Stimulated activated CD4-positive, alpha-beta T cell treated with anti-CD3 and anti-CD28 coated beads, Interleukin-1b, Interleukin-23, amount 100 ng/mL, for 1 hour (primary cell): ENCODE data around the gene DCST2.
A peak's percentile ranks its signal among the peaks of the same experiment; 100 is the strongest.

Experiments used
- DNase-seq, 2 donors: peaks; one replicate each; pipeline ENCODE4 v3.0.0-alpha.2; 2020; ENCODE audit warnings: low read depth in 2 of 2

The DCST2 gene

DNA sequence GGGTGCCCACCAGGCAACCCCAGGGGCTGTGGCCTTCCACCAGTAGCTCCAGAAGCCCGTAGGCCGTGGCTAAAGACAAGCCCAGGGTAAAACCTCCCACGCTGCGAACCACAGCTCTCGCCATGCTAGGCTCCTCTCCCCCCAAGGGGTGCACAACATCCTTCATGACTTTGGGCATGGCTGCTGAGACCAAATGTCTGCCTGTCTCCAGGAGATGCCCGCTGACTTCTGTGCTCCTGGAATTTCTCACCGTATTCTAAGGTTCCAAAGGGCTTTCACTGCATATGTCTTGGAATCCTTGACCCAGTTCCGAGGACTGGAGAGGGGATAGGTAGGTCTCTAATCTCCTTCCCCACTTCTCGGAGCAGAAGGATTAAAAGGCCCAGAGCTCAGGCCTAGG is at the start of gene DCST2, which contains the start of gene DCST1:
TSS of gene DCST2 (minus strand) at position 258 of the 400 bp plus-strand sequence. CDS start at position 178, 80 bp downstream.
TSS of gene DCST1 (plus strand) at position 301 of the 400 bp plus-strand sequence. CDS start 213 bp downstream, outside the sequence.
- no peak for DNase-seq

DNA sequence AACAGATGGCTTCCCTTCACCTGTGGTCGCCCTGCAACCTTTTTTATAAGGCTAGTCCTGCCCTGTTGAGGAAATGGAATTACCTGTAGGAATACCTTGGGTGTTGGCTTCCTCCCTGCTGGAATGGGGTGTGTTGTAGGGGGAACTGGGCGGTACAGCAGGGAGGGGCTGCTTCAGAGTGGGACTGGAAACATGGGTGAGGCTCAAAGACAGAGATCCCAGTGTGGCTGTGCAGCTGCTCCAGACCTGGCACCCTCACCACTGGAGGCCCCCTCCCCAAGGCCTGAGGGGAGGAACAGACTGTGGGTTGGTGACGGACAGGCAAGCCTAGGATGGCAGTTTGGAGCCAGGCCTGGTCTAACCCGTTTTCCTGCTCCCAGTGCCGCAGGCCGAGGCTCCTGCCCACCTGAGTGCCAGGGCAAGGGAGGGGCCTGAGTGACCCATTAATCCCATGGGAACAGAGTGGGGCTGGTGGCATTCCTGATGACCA is 49.5 kb upstream of the DCST2 start:
- no peak for DNase-seq

DNA sequence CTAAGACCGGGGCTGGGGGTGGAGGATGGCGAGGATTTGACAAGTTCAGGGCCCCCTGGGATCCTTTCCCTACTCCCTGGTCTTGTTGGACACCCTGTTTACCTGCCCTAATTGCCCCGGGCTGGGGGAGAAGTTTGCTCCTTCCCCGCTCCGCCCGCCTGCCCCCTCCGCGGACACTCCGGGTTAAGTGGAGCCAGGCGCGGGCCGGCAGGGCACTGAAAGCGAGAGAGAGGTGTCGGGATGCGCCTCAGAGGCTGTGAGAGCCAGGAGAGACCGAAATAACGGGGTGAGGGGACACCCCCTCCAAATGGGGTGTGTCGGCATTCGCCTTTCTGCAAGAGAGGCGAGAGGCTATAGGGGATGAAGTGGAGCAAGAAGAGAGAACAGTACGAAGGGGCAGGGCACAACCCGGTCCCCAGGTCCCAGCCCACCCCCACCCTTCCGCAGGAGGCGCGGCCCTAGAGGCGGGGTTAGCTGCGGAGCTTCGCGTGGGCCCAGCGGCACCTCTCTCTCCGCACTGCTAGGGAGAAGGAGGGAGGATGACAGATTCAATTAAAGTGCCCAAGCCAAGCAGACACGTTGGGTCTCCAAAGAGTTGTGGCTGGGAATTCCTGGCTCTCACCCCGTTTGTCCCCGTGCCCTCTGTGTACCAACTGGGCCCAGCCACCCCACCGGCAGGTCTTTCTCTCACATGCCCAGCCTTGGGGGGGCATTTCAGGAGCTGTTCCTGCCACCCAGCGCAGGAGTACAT is 48.9 kb upstream of the DCST2 start:
- no peak for DNase-seq

DNA sequence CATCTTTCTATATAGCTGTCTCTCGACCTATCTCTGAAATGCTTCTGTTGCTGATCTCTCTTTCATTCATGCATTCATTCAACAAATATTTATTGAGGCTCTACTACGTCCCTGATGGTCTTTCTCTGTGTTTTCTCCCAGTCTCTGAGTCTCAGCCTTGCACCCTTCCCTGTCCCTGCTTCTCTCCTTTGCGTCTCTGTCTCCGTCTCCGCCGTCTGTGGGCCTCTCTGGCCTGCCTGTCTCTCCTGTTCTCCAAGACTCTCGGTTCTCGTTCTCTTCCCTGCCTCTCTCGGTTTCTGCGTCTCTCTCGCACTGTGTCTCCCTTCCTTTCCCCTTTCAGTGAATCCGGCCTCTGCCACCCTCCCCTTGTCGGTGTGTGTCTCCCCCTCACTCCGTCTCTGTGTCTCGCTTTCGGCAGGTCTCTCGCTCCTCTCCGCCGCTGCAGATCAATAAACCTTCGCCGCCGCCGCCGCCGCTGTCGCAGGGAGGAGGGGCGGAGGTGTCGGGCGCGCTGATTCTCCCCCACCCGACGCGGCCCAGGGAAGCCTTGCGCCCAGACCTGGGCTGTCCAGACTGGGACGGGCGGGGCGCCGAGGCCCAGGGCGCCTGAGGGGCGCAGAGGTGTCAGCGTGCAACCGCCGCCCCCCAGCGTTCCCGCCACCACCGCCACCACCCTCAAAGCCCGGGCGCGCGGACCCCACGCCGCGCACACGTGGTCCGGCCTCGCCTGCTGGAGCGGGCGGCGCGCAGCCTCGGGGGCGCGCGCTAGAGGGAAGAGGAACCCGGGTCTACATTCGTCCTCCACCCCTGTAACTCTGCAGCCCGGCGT is 48.1 kb upstream of the DCST2 start:
- DNase-seq = no peak

DNA sequence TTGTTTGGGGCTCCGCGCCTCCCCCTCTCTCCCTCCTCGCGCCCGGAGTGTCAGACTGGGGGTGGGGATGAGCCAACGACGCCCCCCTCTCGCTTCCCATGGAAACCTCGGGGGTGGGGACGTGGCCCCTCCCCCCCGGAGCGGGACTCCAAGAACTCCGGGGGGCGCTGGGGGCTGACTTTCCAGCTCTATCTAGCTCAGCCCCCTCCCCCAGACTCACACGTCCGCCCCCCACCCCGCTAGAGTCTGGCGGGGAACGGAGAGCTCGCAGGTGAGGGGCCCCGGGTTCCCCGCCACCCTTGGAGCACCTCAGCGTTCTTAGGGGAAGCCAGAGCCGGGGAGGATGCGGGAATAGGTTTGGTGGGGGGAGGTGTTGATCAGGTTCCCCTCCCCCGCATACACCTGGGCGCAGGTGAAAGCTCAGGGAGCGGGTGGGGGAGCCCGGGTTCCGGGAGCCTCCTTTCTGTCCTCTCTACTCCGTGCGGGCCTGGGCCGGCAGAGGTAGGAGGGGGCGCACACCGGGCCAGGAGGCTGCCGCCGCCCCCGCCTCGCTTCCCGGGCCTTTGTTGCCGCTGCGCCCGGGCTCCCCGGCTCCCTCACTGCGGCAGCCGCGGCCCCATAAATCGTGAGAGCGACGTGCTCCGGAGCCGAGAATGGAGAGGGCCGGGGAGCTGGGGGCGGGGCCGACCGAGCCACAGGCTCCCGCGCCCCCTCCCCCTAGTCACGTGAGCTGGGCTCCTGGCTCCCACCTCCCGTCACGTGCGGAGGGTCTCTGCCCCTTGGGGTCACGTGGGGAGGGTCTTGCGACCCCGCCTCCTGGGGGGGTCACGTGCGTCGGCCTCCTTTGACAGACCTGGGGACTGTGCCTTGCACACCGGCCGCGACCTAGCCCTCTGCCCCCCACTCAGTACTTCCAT is 47.0 kb upstream of the DCST2 start:
- DNase-seq = no peak

DNA sequence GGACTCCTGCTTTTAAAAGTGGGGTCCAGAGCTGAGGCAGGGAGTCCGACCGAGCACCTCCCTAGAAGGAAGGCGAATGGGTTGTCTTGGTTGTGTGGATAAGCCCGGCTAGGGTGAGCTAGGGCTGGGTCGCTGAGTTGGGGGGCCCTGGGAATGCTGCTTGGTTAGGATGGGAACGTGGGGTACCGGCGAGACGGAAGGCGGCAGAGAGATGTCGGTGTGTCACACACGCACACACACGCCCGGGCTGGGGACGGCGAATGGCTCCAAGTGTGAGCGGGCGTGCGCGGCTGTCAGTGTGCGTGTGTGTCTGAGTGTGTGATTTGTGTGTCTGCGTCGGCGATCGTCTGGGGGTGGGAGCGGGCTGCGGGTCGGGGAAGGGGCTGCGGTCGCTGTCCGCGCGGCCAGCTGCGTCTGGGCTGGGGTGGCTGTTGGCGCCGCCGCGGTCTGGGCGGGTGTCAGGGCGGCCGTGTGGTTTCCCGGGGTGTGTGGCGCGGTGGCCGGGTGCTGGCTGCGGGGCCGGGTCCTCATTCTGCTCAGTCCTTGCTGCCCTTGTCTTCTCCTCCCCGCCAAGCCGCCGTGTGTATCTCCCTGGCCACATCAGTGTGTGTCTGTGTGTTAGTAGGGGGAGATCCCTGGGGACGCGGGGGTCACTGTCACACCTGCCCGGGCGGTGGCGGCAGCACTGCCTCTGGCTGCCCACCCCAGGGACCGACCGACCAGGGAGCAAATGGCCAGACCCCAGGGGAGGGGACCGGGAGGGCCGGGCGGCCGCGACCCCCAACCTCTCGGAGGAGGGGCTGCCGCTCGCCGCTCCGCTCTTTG is 46.1 kb upstream of the DCST2 start:
- DNase-seq = no peak

DNA sequence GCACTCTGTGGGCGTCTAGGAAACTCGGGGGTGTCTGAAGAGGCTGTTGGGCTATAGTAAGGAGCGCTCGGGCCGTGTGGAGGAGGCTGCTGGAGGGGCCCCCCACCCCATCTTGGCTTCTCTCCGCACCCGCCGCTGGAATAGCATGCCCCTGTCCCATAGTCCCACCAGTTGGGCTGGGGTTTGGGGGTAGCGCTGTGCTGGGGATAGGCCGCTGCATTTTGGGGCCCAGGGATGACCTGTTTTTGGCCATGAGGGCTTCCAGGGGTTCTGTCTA is 45.6 kb upstream of the DCST2 start:
- DNase-seq = no peak

DNA sequence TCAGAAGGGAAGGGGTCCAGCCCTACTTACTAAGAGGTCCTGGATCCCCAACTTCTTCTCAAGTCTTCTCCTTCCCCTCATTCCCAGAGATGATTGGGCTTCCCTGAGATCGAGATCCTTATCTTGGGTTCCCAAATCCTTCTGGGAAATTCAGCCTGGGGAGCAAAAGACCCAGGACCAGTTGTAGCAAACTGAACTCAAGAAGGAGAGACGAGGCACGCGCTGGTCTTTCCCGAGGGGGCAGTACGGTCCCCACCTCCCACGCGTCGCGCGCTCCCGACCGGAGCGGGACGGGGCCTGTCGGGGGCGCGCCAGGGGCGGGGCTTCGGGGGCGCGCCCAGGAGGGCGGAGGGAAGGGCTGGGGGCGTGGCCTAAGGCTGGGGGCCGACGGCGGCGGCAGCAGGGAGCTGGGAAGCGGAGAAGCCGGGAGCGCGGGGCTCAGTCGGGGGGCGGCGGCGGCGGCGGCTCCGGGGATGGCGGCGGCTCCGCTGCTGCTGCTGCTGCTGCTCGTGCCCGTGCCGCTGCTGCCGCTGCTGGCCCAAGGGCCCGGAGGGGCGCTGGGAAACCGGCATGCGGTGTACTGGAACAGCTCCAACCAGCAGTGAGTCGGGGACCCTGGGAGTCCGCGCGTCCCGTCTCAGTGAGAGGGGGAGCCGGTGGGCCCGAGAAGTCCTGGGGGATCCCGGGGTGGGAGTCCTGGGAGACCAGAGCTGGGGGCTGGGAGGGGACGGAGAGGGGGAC is 45.1 kb upstream of the DCST2 start, which contains the start of gene EFNA3:
TSS of gene EFNA3 (plus strand) at position 369 of the 741 bp plus-strand sequence. CDS start at position 474, 105 bp downstream.
- DNase-seq = peak in 1 of 2 donors; percentile 49

DNA sequence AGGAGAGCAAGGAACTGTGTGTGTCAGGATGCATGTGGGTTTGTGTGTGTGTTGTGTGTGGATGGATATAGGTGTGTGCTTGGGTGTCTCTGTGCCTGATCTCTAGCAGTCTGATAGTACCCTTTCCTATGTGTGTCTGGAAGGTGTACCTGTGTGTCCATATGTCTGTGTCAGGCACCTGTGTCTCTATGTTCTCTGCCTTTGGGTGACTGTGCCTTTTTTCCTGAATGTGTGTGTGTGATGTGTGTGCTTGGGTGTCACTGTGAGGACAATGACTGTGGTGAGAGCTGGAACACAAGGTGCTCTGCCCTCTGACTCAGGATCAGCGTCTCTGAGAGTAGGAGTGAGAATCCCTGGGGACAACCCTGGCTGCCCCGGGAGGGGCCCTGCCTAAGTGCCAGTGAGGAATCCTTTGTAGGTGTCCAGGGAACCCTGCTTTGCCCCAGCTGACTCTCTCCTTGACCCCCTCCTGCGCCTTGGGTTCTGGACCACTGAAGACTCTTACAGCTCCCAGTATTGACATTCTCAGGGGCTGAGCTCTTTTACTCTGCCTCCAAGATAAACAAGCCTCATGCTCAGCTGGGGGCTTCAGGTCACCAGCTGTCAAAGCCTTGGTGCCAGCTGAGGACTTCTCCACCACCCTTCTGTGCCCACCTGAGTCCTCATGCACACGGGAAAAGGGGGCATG is 44.3 kb upstream of the DCST2 start:
- no peak for DNase-seq

DNA sequence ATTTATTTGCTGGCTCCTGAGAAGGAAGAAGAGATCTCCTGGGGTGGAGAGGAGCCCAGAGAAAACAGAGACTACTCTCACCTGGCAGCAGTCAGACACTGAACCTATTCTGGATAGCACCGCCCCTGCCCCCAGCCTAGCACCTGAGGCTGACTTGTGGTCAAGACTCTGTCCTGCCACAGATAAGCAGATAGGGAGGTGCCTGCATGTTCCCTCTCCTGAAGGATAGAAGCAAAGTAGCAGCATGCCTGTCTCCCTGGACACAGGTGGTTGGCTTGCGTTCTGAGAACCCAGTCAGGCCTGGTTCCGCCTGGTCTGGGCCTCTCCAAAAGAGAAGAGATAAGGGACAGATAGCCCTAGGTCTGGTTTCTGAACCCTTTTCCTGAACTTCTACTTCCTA is 43.8 kb upstream of the DCST2 start:
- DNase-seq = no peak

DNA sequence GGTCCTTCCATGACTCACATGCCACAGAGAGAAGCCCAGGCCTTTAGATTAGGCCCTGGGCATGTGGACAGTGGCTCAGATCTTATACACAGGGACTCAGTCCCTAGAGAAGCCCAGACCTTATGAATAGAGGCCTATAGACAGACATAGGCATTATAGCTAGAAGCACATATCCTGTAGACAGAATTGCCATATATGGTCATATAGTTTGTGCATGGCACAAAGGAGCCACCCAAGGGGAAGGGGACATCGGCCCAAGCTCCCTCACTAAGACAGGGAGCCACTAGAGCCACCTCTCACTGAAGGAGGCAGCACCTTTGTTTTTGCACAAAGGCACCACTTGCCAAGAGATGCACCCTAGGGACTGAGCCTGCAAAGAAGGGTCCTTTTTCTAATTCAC is 42.8 kb upstream of the DCST2 start:
- DNase-seq = no peak

DNA sequence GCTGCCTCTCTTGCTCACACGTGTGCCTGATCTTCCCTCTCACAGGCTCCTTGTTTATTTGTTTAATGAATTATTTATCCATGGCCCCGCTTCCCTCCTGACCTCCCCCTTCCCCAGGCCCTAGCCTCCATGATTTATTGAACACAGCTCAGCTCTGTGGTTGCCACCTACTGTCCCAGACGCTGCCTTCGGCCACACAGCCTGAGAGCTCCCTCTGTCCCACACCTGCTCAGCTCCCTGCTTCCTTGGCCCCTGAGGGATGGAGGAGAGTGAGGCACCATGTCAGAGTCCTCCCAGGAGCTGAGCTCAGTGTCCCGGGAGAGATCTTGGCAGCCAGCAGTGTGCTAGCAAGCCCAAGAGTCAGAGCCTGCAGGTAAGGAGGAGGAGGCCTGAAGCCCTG is 42.0 kb upstream of the DCST2 start:
- no peak for DNase-seq

DNA sequence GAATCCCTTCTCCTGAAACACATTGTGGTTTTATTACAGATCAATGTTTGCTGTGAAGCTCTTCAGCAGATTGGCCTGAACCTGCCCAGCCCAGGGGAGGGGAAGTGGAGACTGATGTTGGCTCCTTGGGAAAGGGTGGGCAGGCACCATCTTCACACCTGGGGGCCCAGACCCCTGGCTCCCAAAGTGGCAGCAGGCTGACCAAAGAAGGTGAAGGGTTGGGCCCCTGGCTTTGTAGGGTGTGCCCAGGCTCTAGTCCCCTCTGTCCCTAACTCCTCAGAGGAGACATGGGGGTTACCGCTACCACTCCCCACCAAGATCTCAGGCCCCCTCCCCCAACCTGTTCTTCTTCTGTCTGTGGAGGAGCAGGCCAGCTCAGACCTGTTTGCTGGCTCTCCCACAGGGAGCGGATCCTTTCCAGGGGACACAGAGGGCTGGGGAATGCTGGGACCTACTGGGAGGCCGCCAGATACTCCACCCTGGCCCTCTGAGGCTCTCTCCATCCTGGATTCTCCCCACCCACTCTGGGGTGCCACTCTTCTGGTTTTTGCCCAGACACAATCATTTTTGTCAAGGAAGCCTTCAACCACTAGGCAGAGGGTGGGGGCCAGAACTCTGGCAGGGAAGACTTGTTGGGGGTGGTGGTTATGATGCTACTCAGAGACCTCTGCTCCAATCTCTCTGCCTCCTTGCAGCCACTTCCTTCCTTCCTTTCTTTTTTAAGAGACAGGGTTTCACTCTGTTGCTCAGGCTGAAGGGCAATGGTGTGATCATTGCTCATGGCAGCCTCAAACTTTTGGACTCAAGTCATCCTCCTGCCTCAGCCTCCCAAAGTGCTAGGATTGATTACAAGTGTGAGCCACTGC is 40.0 kb upstream of the DCST2 start:
- DNase-seq = no peak

DNA sequence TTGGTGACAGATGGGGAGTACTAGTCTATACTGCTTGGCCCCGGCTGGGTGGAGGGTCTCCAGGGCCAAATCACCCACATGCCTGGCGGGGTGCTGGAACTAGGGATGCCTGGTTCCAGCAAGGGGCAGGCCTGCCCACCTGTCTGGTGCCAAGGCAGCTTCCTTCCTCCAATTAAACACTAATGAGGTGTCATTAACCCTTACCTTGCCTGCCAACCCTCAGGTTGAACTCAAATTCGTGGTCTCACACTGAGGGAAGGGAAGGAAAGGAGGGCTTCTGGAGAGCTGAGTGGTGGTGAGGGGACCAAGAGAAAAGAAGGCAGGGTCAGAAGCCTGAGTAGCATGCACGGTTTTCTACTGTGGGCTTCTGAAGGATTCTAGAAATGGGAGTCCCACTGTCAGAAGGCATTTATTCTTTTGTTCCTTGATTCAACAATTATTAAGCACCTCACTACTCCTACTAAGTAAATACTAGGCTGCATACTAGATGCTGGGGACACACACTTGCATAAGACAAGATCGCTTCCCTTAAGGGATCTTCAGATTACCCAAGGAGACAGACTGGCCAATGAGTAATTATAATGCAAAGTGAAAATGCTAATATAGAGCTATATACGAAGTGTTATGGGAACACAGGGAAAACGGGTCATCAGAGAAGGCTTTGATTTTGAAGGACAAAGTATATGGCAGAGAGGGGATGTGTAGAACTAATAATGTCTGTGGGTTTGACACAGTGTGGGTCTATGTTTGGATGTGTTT is 39.1 kb upstream of the DCST2 start:
- no peak for DNase-seq

DNA sequence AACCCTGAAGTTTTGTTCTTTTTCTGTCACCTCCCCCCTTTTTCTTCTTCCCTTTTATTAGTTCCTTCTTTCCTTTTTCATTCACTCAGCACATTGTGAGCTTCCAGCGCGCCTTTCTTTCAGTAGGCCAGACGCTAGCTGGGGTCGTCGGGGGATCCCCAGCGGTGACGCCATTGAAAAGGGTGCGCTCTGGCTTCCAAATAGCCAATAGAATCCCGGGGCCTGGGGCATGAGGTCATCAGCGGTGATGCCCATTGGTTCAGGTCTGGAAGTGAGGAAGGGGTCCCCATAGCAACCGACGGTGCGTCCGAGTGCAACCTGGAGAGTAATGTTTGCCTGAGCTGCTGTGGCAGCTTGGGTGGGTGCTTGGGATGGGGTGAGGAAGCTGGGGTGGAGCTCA is 38.1 kb upstream of the DCST2 start:
- no peak for DNase-seq

DNA sequence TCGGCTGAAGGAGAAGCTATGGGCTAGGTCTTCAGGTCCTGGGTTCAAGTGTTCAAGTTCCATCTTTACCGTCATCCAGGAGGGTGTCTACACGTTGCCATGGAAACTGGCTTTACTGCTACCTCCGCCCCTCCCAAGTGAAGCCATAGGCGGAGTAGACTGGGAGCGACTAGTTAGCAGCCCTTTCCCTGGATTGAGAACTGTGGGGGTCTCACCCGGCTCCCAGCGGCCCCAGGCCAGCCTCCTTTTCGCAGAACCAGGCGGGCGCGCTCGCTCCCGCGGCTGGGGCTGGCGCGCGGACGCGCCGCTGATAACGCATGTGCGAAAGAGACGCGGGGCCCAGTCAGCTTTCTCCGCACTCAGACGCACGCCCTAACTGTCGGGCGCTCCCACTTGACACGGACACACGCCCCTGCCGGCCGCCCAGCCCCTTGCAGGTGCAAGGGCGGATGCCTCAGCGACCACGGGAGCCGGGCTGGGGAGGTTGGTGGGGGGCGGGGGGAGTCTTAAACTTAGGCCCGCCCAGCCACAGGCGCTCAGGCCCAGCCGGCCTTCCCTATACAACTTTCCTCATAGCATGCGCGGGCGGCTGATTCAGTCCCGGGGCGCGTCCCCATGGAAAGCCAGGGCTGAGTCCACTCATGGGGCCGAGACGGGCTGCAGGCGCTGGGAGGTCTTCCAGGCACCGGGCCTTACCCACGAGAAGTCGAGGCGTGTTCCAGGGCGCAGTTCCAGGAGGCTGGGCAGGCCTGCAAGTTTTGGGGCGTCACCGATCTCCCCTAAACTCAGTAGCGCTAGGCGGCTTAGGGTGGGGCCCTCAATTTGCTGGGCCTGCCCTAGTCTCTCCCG is 37.4 kb upstream of the DCST2 start:
- peak in 1 of 2 donors; percentile 53 for DNase-seq

DNA sequence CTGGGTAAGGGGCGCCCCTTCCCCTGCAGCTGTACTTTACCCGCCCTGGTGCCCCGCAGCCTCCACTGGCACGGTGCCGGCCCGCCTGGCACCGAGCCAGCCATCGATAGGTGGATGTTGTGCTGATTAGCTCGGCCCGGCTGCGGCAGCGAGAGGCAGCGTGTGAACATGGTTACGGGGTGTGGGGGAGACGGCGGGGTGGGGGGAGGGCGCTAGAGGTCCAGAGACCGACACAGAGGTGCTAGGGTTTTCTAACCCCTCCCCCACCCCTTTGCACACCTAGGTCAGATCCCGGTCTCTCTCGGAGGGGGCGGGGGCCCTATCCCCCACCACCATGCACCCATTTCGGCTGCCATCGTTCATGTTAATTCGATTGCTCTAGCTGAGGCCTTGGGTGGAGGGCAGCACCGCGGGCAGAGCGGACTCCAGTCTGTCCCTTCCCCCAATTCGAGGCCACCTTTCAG is 36.6 kb upstream of the DCST2 start:
- no peak for DNase-seq
